Hepatic stellate cell (primary cell): ENCODE results near the gene ACTA2.
A peak's percentile ranks its signal among the peaks of the same experiment; 100 is the strongest.

Source experiments
- DNase-seq: peaks from one replicate; pipeline ENCODE4 v3.0.0; 2011; ENCODE audit warnings: low spot score

The ACTA2 gene

GRCh38 chr10:88952647-88953111 is at the start of gene ACTA2:
Gene ACTA2 (minus strand): TSS chr10:88952773. CDS start chr10:88948930, 3,843 bp downstream.
- DNase-seq = peak; percentile 47

- DNase-seq = peak; percentile 47
Observed at GRCh38 chr10:89001729-89002072, 49.1 kb upstream of the ACTA2 start.

DNA sequence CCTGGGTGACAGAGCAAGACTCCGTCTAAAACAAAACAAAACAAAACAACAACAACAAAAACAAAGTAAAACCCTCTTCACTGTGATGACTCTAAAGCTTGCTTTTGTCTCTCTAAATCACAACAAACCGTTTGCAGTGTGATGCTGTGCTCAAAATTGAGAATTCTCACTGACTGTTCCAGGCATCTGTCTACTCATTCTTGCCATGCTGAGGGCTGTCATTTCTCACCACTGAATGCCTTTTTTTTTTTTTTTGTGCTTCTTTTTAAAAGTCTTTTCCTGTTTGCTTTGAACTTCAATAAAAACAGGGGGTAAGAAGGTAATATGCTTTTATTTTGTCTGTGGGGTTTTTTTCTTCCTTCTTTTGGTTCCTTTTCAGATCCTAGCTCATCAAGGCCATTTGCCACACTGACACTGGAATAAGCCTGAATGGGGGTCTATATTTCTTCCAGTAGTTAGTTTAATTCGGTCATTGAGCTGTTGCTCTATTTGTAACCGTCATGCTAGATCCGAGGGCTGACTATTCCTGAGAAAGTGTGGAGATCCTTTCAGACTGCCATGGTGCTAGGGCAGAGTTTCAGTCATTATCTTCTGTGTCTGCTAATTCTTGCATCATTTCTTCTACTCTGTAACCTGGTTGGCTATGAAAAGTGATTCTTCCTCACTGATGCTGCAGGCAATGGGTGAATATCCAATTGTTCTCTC is 48.6 kb upstream of the ACTA2 start:
- DNase-seq = no peak

- peak; percentile 24 for DNase-seq
Observed at GRCh38 chr10:88999625-89000024, 47.1 kb upstream of the ACTA2 start.

GRCh38 chr10:88996927-88997326 is 44.4 kb upstream of the ACTA2 start:
- DNase-seq = no peak

- DNase-seq = no peak
Observed at GRCh38 chr10:88995156-88995876, 42.7 kb upstream of the ACTA2 start.

- no peak for DNase-seq
Observed at GRCh38 chr10:88994019-88994418, 41.4 kb upstream of the ACTA2 start.

DNA sequence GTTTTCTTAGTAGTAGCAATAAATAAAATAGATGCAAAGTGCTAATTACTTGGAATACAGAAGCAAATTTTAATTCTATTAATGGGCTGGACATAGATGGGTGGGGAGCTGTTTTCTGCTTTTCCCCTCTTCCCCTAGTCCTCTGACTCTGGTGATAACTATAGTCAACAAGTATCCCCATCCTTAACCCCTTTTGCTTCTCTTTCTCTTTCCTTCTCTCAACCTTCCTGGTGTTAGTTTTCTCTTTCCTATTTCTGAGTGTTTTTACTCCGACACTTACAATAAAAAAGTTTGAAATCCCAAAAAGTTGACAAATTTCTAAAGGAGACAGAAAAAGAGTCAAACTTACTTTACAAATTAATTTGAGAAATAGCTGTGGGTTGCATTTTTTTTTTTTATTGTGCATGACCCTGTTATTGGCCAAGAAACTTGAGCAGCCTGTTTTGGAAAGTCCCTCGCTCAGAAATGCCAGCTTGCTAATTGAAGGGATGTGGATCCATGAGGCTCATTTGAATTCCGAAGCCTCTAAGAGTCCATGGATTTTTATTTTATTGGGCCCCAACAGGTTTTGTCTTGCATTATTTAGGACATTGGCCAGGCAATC is 40.5 kb upstream of the ACTA2 start:
- no peak for DNase-seq

DNA sequence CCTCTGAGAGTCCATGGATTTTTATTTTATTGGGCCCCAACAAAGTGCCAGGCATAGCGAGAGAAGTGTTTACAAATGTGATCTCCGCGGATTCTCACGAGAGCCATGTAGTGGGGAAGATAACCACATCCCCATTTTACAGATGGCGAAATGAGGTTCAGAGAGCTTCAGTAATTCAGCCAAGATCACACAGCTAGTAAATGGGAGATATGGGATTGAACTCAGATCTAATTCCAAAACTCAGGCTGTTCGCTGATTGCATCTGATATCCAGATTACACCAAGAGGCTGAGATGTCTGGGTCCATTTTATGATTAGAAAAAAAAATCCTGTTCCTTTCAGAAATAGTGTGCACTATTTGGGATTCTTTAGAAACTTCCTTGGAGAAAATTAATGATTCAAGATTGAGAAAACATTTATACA is 39.3 kb upstream of the ACTA2 start:
- no peak for DNase-seq

DNA sequence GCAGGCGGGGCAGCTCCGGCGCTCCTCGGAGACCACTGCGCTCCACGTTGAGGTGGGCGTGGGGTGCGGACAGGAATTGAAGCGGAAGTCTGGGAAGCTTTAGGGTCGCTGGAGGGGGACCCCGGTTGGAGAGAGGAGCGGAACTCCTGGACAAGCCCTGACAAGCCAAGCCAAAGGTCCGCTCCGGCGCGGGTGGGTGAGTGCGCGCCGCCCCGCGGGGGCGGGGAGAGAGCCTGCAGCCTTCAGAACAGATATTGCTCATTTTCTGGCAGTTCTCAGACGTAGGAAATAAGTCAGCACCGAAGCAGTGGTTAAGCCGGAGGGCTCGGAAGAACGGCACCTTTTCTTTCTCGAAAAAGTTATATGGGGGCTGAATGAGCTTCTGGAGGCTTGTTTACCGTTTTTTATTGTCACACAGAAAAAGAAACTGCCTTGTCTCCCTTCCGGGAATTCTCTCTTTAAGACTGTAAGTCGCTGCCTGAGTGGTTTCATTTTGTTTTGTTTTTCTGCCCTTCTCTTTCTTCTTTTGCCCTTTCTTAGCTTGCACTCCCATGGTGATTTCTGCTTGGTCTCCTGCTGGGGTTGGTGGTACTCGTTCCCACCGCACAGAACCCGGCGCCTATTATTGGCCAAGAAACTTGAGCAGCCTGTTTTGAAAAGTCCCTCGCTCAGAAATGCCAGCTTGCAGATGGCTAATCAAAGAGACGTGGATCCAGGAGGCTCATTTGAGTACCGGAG is 38.8 kb upstream of the ACTA2 start:
- peak; percentile 45 for DNase-seq

GRCh38 chr10:88990384-88991160 is 38.0 kb upstream of the ACTA2 start, which contains the start of gene FAS:
Gene FAS (plus strand): TSS chr10:88990798. CDS start chr10:88990877, 79 bp downstream.
- DNase-seq = peak; percentile 61

- peak; percentile 67 for DNase-seq
Observed at GRCh38 chr10:88989824-88990383, 37.3 kb upstream of the ACTA2 start.

DNA sequence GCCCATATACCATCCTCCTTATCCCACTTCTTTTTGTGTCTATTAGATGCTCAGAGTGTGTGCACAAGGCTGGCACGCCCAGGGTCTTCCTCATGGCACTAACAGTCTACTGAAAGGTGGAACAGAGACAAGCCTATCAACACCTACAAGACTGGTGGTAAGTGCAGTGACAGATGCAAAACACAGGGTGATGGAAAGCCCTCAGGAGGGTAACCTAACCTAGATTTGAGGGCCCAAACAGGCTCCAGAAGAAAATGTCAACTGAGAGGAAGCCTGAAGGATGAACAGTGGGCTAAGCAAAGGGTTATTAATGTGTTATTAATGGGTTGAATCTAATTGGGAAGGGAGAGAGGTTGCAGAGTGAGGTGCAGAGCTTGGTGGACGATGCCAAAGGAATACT is 36.9 kb upstream of the ACTA2 start:
- no peak for DNase-seq

DNA sequence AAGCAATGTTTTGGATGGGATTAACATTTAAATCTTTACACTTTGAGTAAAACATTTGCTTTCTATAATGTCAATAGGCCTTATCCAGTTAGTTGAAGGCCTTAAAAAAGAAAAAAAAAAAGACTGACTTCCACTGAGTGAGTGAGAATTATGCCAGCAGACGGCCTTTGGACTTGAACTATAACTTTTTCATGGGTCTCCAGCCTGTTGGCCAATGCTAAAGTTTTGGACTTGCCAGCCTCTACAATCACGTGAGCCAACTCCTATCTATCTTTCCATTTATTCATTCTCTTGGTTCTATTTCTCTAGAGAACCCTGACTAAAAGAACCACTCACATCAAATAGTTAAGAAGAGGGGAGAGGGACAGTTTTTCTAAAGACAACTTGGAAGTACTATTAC is 35.3 kb upstream of the ACTA2 start:
- DNase-seq = no peak

DNA sequence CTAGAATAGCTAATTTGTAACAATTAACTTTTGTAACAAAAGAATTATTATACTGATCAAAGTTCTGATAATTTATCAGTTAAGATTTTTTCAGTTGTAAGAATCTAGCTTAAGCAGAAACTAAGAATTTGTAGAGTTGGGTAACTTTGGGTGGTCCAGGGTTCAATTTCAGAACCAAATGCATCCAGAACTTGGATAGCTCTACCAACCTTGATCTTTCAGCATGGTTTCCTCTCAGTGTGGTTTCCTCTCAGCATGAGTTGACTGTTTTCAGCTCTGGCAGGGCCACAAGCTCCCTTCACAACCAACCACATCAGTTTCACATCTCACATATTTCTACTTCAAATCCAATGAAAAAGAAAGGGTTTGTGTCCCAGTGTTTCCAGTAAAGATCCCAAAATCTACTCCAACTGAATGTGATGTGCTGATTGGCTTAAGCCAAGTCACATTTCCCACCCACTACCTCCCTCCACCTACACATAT is 34.7 kb upstream of the ACTA2 start:
- no peak for DNase-seq

DNA sequence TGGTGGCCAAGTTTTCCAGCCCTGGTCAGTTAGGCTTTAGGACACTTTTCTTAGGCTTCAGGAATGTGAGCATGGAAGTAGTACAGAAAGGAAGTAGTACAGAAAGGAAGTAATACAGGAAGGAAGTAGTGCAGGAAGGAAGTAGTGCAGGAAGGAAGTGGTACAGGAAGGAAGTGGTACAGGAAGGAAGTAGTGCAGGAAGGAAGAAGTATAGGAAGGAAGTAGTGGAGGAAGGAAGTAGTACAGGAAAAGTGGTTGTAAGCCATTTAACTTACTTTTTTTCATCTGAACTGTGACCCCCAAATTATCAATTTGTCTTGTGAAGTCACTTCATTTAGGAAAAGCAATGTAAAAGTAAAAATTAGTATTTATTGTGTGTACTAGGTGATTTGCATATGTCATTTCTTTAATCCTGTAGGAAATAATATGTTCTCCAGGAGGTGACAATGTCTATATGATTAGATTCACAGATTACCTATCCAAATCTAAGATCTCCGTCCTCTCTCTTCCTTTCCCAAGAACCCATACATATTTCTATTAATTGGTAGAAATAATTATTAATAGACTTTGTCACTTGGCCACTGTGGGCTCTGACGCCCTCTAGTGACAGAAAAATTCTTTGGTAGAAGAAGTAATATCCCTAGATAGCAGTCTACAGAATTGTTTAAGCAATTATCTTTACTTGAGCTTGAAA is 34.1 kb upstream of the ACTA2 start:
- no peak for DNase-seq

- DNase-seq = no peak
Observed at GRCh38 chr10:88984525-88984924, 32.0 kb upstream of the ACTA2 start.

DNA sequence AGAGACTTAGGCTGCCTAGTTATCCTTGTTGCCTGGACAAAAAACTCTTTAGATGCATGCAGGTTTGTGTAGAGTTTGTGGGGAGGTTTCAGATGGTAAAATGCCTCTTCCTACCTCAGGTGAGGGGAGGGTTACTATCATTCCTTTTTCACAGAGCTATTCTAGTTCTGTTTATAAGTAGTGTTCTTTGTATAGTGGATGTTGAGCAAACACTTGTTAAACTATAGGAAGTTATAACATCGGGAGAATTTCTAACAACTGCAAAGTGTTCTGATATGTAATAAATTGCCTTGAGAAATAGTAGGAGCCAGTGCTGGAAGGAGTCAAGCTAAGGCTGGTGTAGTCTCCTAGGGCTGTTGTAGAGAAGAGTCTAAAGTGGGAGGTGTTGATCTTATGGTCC is 31.4 kb upstream of the ACTA2 start:
- DNase-seq = no peak

DNA sequence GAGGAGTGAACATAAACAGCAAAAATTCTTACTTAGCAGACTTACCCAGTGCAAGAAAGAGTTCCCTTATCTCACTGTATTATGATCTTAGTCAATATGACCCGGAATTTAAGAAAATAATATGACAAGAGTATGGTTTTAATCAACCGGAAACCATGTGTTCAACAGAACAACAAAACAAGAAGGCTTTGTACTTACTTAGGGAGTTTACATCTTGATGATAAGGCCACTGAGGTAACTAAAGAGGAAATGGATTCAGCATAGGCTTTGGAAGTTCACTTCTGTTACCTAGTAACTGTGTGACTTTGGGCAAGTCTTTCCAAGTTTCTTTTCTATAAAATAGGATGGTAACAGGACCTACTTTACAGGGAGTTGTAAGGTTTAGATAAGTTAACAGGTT is 30.6 kb upstream of the ACTA2 start:
- no peak for DNase-seq

DNA sequence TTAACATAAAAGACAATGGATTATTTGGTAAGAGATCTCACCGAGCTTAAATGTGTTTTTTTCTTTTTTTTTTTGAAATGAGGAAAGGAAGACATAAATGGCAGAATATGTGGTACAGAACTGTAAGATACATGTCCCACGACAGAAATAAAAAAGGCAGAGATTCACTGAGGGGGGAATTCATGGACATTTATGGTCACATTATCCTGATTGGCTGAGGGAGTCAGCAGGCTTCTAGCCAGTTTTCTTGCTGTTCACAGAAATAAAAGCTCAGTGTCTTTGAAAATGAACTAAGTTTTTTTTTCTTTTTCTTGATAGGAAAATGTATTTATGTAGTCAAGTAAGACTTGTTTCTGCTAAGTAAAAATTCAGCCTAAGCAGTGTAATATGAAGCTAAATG is 29.8 kb upstream of the ACTA2 start:
- DNase-seq = no peak

GRCh38 chr10:88981435-88981834 is 28.9 kb upstream of the ACTA2 start:
- DNase-seq = no peak
